Mesenchymal stem cell (in vitro differentiated cells and primary cell): Measurements from ENCODE around the gene CDRT15L2.
"Not testable (repeated sequence)": the region's sequence is repeated elsewhere in the genome, so short reads cannot be mapped to it uniquely, and the experiment has no call there.

Experiments
- DNase-seq: peaks from one replicate; pipeline ENCODE4 v3.0.0-alpha.2; 2013
- H2AFZ ChIP-seq: one replicate; pipeline ENCODE4 v1.6.1; 2013; ENCODE audit warnings: low read depth, mild to moderate bottlenecking, control low read depth, inconsistent platforms, low read length, moderate library complexity
- H2AK5ac ChIP-seq: 2 replicates; pipeline ENCODE4 v1.6.1; 2013; ENCODE audit warnings: low read length, moderate library complexity, mild to moderate bottlenecking, inconsistent platforms; ENCODE audit not compliant: severe bottlenecking
- H2BK120ac ChIP-seq: one replicate; pipeline ENCODE4 v1.6.1; 2013; ENCODE audit warnings: low read depth, mild to moderate bottlenecking, inconsistent platforms, low read length, moderate library complexity
- H2BK12ac ChIP-seq, 2 experiments: one replicate each; pipeline ENCODE4 v1.6.1; 2013; ENCODE audit warnings: inconsistent platforms in 2 of 2, low read length in 2 of 2, mild to moderate bottlenecking in 2 of 2, moderate library complexity in 2 of 2, control low read depth in 1 of 2
- H2BK15ac ChIP-seq: one replicate; pipeline ENCODE4 v1.6.1; 2013; ENCODE audit warnings: mild to moderate bottlenecking, low read depth, inconsistent platforms; ENCODE audit not compliant: poor library complexity, severe bottlenecking
- H2BK5ac ChIP-seq: 2 replicates; pipeline ENCODE4 v1.6.1; 2013; ENCODE audit warnings: low read depth, mild to moderate bottlenecking, low read length, control low read depth, inconsistent platforms; ENCODE audit not compliant: poor library complexity, severe bottlenecking
- H3K14ac ChIP-seq, 2 experiments: one replicate each; pipeline ENCODE4 v1.6.1; 2013; ENCODE audit warnings: inconsistent platforms in 2 of 2, low read length in 2 of 2, control low read depth in 1 of 2, mild to moderate bottlenecking in 1 of 2, moderate library complexity in 1 of 2
- H3K18ac ChIP-seq, 2 experiments: one replicate each; pipeline ENCODE4 v1.6.1; 2013; ENCODE audit warnings: inconsistent platforms in 2 of 2, low read length in 2 of 2, control low read depth in 1 of 2, low read depth in 1 of 2, mild to moderate bottlenecking in 1 of 2
- H3K23ac ChIP-seq, 2 experiments: one replicate each; pipeline ENCODE4 v1.6.1; 2013; ENCODE audit warnings: inconsistent platforms in 2 of 2, low read length in 2 of 2, mild to moderate bottlenecking in 2 of 2, moderate library complexity in 2 of 2, control low read depth in 1 of 2
- H3K27ac ChIP-seq: 2 replicates; pipeline ENCODE4 v1.5.1; 2013; ENCODE audit warnings: mild to moderate bottlenecking, moderate library complexity, low read length, control low read depth, inconsistent platforms; ENCODE audit not compliant: poor library complexity, severe bottlenecking
- H3K27me3 ChIP-seq, 2 experiments: 2 replicates each; pipeline versions ENCODE4 v1.6.1 to v1.7.0; 2013; ENCODE audit warnings: low read length in 2 of 2, mild to moderate bottlenecking in 2 of 2, moderate library complexity in 2 of 2, control low read depth in 1 of 2, inconsistent platforms in 1 of 2; ENCODE audit not compliant: control insufficient read depth in 1 of 2, insufficient read depth in 1 of 2
- H3K36me3 ChIP-seq, 2 experiments: 2 replicates each; pipeline versions ENCODE4 v1.6.1 to v1.7.0; 2013; ENCODE audit warnings: low read length in 2 of 2, control low read depth in 1 of 2, inconsistent platforms in 1 of 2, low read depth in 1 of 2, mild to moderate bottlenecking in 1 of 2; ENCODE audit not compliant: insufficient read depth in 2 of 2, control insufficient read depth in 1 of 2
- H3K4ac ChIP-seq, 2 experiments: one replicate each; pipeline ENCODE4 v1.6.1; 2013; ENCODE audit warnings: inconsistent platforms in 2 of 2, low read length in 2 of 2, mild to moderate bottlenecking in 2 of 2, moderate library complexity in 2 of 2, control low read depth in 1 of 2, low read depth in 1 of 2
- H3K4me1 ChIP-seq: 2 replicates; pipeline ENCODE4 v1.6.1; 2013; ENCODE audit warnings: low read depth, low read length, control low read depth; ENCODE audit not compliant: control insufficient read depth, insufficient read depth
- H3K4me2 ChIP-seq: 2 replicates; pipeline ENCODE4 v1.6.1; 2013; ENCODE audit warnings: low read length, mild to moderate bottlenecking, inconsistent platforms; ENCODE audit not compliant: poor library complexity, severe bottlenecking
- H3K4me3 ChIP-seq, 2 experiments: 2 replicates each; pipeline versions ENCODE4 v1.5.1 to v1.7.0; 2013; ENCODE audit warnings: low read length in 2 of 2, mild to moderate bottlenecking in 2 of 2, control low read depth in 1 of 2, low read depth in 1 of 2; ENCODE audit not compliant: insufficient read depth in 1 of 2
- H3K79me1 ChIP-seq: replicated peaks from 2 replicates; pipeline ENCODE4 v1.6.1; 2013; ENCODE audit warnings: mild to moderate bottlenecking, control low read depth, low read length, inconsistent platforms; ENCODE audit not compliant: poor library complexity, severe bottlenecking
- H3K9ac ChIP-seq: 2 replicates; pipeline ENCODE4 v1.7.0; 2013; ENCODE audit warnings: mild to moderate bottlenecking, low read length, moderate library complexity
- H3K9me3 ChIP-seq: 2 replicates; pipeline ENCODE4 v1.7.0; 2013; ENCODE audit warnings: mild to moderate bottlenecking, low read length; ENCODE audit not compliant: control insufficient read depth
- H4K8ac ChIP-seq: one replicate; pipeline ENCODE4 v1.6.1; 2013; ENCODE audit warnings: inconsistent platforms, mild to moderate bottlenecking, low read length, moderate library complexity
- H4K91ac ChIP-seq: one replicate; pipeline ENCODE4 v1.6.1; 2013; ENCODE audit warnings: mild to moderate bottlenecking, low read length, inconsistent platforms
- WGBS: methylation state at CpG from one replicate; pipeline ENCODE4 v1.1.7; 2013; ENCODE audit warnings: mixed read lengths; 5-methylcytosine and 5-hydroxymethylcytosine counted together

CDRT15L2 gene

GRCh38 chr17:20547923-20548322 is 31.6 kb upstream of the CDRT15L2 start:
- not testable (repeated sequence) for H2AK5ac ChIP-seq

DNA sequence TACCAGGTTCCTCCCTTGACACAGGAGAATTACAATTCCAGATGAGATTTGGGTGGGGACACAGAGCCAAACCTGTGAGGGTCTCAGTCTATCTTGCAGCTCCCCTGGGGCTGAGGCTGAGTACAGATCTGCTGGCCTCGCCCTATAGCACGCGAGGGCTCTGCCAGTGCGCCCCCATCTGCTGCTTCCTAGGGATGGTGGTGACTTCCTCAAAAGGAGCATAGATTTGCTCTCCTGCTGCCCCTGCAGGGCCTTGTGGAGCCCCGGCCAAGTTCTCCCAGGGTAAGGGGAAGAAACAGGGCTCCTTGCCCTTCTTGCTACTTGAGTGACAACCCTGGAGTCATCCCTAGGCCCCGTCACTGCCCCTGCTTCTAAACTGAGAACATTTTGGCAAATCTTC is 26.6 kb upstream of the CDRT15L2 start:
- not testable (repeated sequence) for H2BK120ac ChIP-seq, H2AK5ac ChIP-seq, H3K14ac ChIP-seq, DNase-seq, H3K4ac ChIP-seq, H3K18ac ChIP-seq, H3K9ac ChIP-seq, H3K36me3 ChIP-seq, H4K91ac ChIP-seq, H2BK12ac ChIP-seq, H3K9me3 ChIP-seq, H3K4me3 ChIP-seq, H3K4me1 ChIP-seq, H2BK15ac ChIP-seq, H2AFZ ChIP-seq, H4K8ac ChIP-seq, H2BK5ac ChIP-seq, H3K4me2 ChIP-seq, H3K23ac ChIP-seq, H3K27me3 ChIP-seq, H3K79me1 ChIP-seq, H3K27ac ChIP-seq
- 88% methylated on average over 5 of the region's 6 CpGs for WGBS

More at GRCh38 chr17:20547923-20548322, 31.6 kb upstream of the CDRT15L2 start:
- not testable (repeated sequence) for H4K8ac ChIP-seq, H2AFZ ChIP-seq, H2BK15ac ChIP-seq, H4K91ac ChIP-seq, H3K4ac ChIP-seq, H3K79me1 ChIP-seq, H3K27ac ChIP-seq, H3K9ac ChIP-seq, H2BK5ac ChIP-seq, H2BK120ac ChIP-seq, H3K14ac ChIP-seq, H3K27me3 ChIP-seq, H3K18ac ChIP-seq, H2BK12ac ChIP-seq, H3K4me1 ChIP-seq, H3K4me3 ChIP-seq, H3K9me3 ChIP-seq, H3K4me2 ChIP-seq, H3K23ac ChIP-seq, DNase-seq, H3K36me3 ChIP-seq
- WGBS, result no CpG with 5 or more reads among the region's 5 CpGs

GRCh38 chr17:20554728-20555127 is 24.8 kb upstream of the CDRT15L2 start:
- WGBS, result no CpG with 5 or more reads among the region's 4 CpGs
- H3K4ac ChIP-seq, H3K36me3 ChIP-seq, H2AFZ ChIP-seq, H3K4me3 ChIP-seq, DNase-seq, H3K23ac ChIP-seq, H3K9ac ChIP-seq, H3K18ac ChIP-seq, H2BK12ac ChIP-seq, H2BK5ac ChIP-seq, H3K9me3 ChIP-seq, H3K4me2 ChIP-seq, H3K14ac ChIP-seq, H2AK5ac ChIP-seq, H2BK120ac ChIP-seq, H4K8ac ChIP-seq, H3K79me1 ChIP-seq, H3K27ac ChIP-seq, H4K91ac ChIP-seq, H2BK15ac ChIP-seq, H3K27me3 ChIP-seq, H3K4me1 ChIP-seq: not testable (repeated sequence)

DNA sequence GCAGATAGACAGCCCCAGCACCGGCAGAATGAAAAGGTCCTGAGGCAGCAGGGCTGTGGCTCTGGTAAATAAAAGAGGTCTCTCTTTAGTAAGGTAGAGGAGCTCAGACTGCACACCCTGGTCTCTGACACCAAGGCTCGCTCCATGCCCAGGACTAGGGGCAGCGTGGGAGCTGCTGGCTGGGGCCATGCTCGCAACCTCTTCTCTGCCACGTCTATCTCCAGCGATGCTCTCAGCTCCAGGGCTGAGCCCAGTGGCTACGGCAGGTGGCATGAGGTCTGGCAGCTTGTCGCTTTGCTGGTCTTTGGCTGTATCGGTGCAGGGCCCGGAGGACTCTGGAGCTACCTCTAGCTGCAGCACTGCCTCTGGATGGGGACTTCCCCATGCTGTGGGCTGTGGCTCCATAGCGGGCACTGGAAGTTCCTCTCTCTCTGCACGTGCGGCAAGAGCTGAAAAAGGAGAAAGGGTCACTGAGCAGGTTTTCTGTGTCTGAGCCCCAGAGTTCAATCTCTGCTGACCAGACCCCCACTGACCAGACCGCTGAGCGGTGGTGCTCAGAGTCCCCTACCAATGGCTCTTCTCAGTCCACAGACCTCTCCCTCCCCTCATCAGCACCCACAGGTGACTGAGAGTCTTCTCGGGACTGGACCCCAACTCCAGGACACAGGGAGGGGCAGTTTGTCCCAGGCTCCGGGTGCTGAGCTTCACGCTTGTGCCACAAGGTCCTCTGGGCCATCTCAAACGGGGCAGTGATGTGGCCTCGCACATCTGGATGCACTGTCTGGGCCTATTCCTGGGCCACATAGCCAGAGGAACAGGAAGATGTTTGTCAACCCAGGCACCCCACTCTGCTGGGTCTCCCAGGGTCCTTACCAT is 24.2 kb upstream of the CDRT15L2 start:
- H3K14ac ChIP-seq, H2BK5ac ChIP-seq, H3K4me1 ChIP-seq, H3K79me1 ChIP-seq, H4K91ac ChIP-seq, H2BK15ac ChIP-seq, H3K27me3 ChIP-seq, H3K4me2 ChIP-seq, H3K18ac ChIP-seq, H3K23ac ChIP-seq, H2AFZ ChIP-seq, H3K9me3 ChIP-seq, H3K9ac ChIP-seq, H2BK12ac ChIP-seq, H4K8ac ChIP-seq, H3K4ac ChIP-seq, H3K36me3 ChIP-seq, H3K27ac ChIP-seq, H3K4me3 ChIP-seq, DNase-seq, H2BK120ac ChIP-seq, H2AK5ac ChIP-seq: not testable (repeated sequence)
- 93% methylated on average over 7 of the region's 20 CpGs for WGBS
